Activated T-helper 2 cell treated with anti-CD3 and anti-CD28 coated beads, Interferon-gamma antibody, Interleukin-2, Interleukin-4, amounts not matched to agents 10 μg/mL and 5 μg/mL and 100 μg/mL, durations not matched to agents 14 hours and 24 hours and 36 hours (primary cell): ENCODE measurements around the gene CSK. TPM values are rescaled to one million over a fixed set of nuclear protein-coding genes. Genes with fewer than 3 reads are reported as not detected.

ENCODE experiments used
- DNase-seq: peaks from one replicate; pipeline ENCODE4 v3.0.0; 2021; ENCODE audit warnings: low spot score
- H3K27ac Mint-ChIP-seq: one replicate; pipeline ENCODE4 v1.8.0; 2021; ENCODE audit warnings: mixed read lengths
- H3K27me3 Mint-ChIP-seq: one replicate; pipeline ENCODE4 v1.8.0; 2021; ENCODE audit warnings: low read depth, mixed read lengths
- H3K36me3 Mint-ChIP-seq: one replicate; pipeline ENCODE4 v1.8.0; 2021; ENCODE audit warnings: low read depth, mixed read lengths
- H3K4me1 Mint-ChIP-seq: one replicate; pipeline ENCODE4 v1.8.0; 2021; ENCODE audit warnings: low read depth, mixed read lengths
- H3K4me3 Mint-ChIP-seq: one replicate; pipeline ENCODE4 v1.8.0; 2021; ENCODE audit warnings: low read depth, mild to moderate bottlenecking, moderate library complexity, mixed read lengths
- H3K9me3 Mint-ChIP-seq: one replicate; pipeline ENCODE4 v1.8.0; 2021; ENCODE audit warnings: mixed read lengths
- intact Hi-C: fragments of 100-400 bp; cut with micrococcal nuclease; formaldehyde crosslinking; loops from one replicate; pipeline ENCODE4 v1.15.1; 2023
- total RNA-seq: library from RNA; stranded (reverse); gene quantifications from 2 replicates; pipeline ENCODE4 v1.2.3, GENCODE V29; 2022

The CSK gene
- total RNA-seq, 1 donor from 2014 or later = 266 TPM

GRCh38 chr15:74792227-74793016, 10.5 kb downstream of the CSK start:
- peak overlapping the region; percentile 59 for H3K4me3 Mint-ChIP-seq
- no peaks in the 10 kb centered on the region for H3K9me3 Mint-ChIP-seq
- peaks cover 56% of the 10 kb centered on the region for H3K36me3 Mint-ChIP-seq
- DNase-seq = no peak
- intact Hi-C loops = no loop called here
- H3K4me1 Mint-ChIP-seq = peaks cover 73% of the 10 kb centered on the region
- H3K27ac Mint-ChIP-seq = peak overlapping the region; percentile 84
- no peaks in the 10 kb centered on the region for H3K27me3 Mint-ChIP-seq

- Mint-ChIP-seq H3K27ac (peak overlapping the region; percentile 67), H3K4me3 (no peak overlapping the region), H3K27me3 (no peaks in the 10 kb centered on the region), H3K36me3 (peaks cover 54% of the 10 kb centered on the region), H3K9me3 (no peaks in the 10 kb centered on the region), H3K4me1 (peaks cover 67% of the 10 kb centered on the region)
- DNase-seq = peak; percentile 49
- intact Hi-C loops = no loop called here
These were observed 11.5 kb downstream of the CSK start for GRCh38 chr15:74793135-74794028.

- no peak overlapping the region for H3K4me3 Mint-ChIP-seq
- no peaks in the 10 kb centered on the region for H3K9me3 Mint-ChIP-seq
- peak overlapping the region; percentile 78 for H3K27ac Mint-ChIP-seq
- intact Hi-C loops = no loop called here
- no peak for DNase-seq
- H3K27me3 Mint-ChIP-seq = no peaks in the 10 kb centered on the region
- H3K4me1 Mint-ChIP-seq = peaks cover 65% of the 10 kb centered on the region
- peaks cover 53% of the 10 kb centered on the region for H3K36me3 Mint-ChIP-seq
These were observed 12.5 kb downstream of the CSK start for GRCh38 chr15:74794248-74794969.

- H3K27ac Mint-ChIP-seq = peak overlapping the region; percentile 78
- intact Hi-C loops = no loop called here
- no peak for DNase-seq
- H3K4me1 Mint-ChIP-seq = peaks cover 65% of the 10 kb centered on the region
- H3K9me3 Mint-ChIP-seq = no peaks in the 10 kb centered on the region
- H3K4me3 Mint-ChIP-seq = no peak overlapping the region
- H3K36me3 Mint-ChIP-seq = peaks cover 54% of the 10 kb centered on the region
- no peaks in the 10 kb centered on the region for H3K27me3 Mint-ChIP-seq
These were observed 13.1 kb downstream of the CSK start for GRCh38 chr15:74794970-74795349.

- H3K4me3 Mint-ChIP-seq = peak overlapping the region; percentile 45
- peaks cover 57% of the 10 kb centered on the region for H3K36me3 Mint-ChIP-seq
- H3K27me3 Mint-ChIP-seq = no peaks in the 10 kb centered on the region
- intact Hi-C loops = no loop called here
- H3K27ac Mint-ChIP-seq = peak overlapping the region; percentile 95
- H3K9me3 Mint-ChIP-seq = no peaks in the 10 kb centered on the region
- no peak for DNase-seq
- peaks cover 60% of the 10 kb centered on the region for H3K4me1 Mint-ChIP-seq
These were observed 14.2 kb downstream of the CSK start for GRCh38 chr15:74795966-74796625.

GRCh38 chr15:74798388-74799254, 16.7 kb downstream of the CSK start:
- H3K27me3 Mint-ChIP-seq = no peaks in the 10 kb centered on the region
- intact Hi-C loops = no loop called here
- no peak for DNase-seq
- H3K4me3 Mint-ChIP-seq = no peak overlapping the region
- no peaks in the 10 kb centered on the region for H3K9me3 Mint-ChIP-seq
- H3K27ac Mint-ChIP-seq = peak overlapping the region; percentile 81
- peaks cover 69% of the 10 kb centered on the region for H3K36me3 Mint-ChIP-seq
- H3K4me1 Mint-ChIP-seq = peaks cover 38% of the 10 kb centered on the region

GRCh38 chr15:74799255-74799855, 17.5 kb downstream of the CSK start:
- DNase-seq = no peak
- H3K4me3 Mint-ChIP-seq = no peak overlapping the region
- H3K27ac Mint-ChIP-seq = peak overlapping the region; percentile 81
- no peaks in the 10 kb centered on the region for H3K9me3 Mint-ChIP-seq
- peaks cover 36% of the 10 kb centered on the region for H3K4me1 Mint-ChIP-seq
- H3K36me3 Mint-ChIP-seq = peaks cover 76% of the 10 kb centered on the region
- no peaks in the 10 kb centered on the region for H3K27me3 Mint-ChIP-seq
- intact Hi-C loops = no loop called here

GRCh38 chr15:74799856-74800558, 18.1 kb downstream of the CSK start:
- no peak overlapping the region for H3K4me3 Mint-ChIP-seq
- no peaks in the 10 kb centered on the region for H3K9me3 Mint-ChIP-seq
- intact Hi-C loops = loop anchor here (1.0 kb wide), 1 partner anchor 29 kb away; no protein-coding TSS in a partner anchor
- DNase-seq = peak; percentile 79
- H3K27ac Mint-ChIP-seq = peak overlapping the region; percentile 81
- peaks cover 29% of the 10 kb centered on the region for H3K4me1 Mint-ChIP-seq
- no peaks in the 10 kb centered on the region for H3K27me3 Mint-ChIP-seq
- peaks cover 74% of the 10 kb centered on the region for H3K36me3 Mint-ChIP-seq

- Mint-ChIP-seq H3K36me3 (peaks cover 69% of the 10 kb centered on the region), H3K9me3 (no peaks in the 10 kb centered on the region), H3K27ac (no peak overlapping the region), H3K27me3 (no peaks in the 10 kb centered on the region), H3K4me3 (no peak overlapping the region), H3K4me1 (peaks cover 23% of the 10 kb centered on the region)
- intact Hi-C loops = loop anchor here (1.0 kb wide), 1 partner anchor 29 kb away; no protein-coding TSS in a partner anchor
- DNase-seq = no peak
These were observed 18.7 kb downstream of the CSK start for GRCh38 chr15:74800559-74801094.

GRCh38 chr15:74801311-74801997, 19.6 kb downstream of the CSK start:
- Mint-ChIP-seq H3K36me3 (peaks cover 63% of the 10 kb centered on the region), H3K4me3 (no peak overlapping the region), H3K4me1 (peaks cover 19% of the 10 kb centered on the region), H3K27me3 (no peaks in the 10 kb centered on the region), H3K9me3 (no peaks in the 10 kb centered on the region), H3K27ac (no peak overlapping the region)
- no peak for DNase-seq
- intact Hi-C loops = no loop called here
